Measurements from ENCODE around the gene ADAMTS9. TPM values are rescaled to one million over a fixed set of nuclear protein-coding genes. Genes with fewer than 3 reads are reported as not detected.

ADAMTS9 gene, protein sequence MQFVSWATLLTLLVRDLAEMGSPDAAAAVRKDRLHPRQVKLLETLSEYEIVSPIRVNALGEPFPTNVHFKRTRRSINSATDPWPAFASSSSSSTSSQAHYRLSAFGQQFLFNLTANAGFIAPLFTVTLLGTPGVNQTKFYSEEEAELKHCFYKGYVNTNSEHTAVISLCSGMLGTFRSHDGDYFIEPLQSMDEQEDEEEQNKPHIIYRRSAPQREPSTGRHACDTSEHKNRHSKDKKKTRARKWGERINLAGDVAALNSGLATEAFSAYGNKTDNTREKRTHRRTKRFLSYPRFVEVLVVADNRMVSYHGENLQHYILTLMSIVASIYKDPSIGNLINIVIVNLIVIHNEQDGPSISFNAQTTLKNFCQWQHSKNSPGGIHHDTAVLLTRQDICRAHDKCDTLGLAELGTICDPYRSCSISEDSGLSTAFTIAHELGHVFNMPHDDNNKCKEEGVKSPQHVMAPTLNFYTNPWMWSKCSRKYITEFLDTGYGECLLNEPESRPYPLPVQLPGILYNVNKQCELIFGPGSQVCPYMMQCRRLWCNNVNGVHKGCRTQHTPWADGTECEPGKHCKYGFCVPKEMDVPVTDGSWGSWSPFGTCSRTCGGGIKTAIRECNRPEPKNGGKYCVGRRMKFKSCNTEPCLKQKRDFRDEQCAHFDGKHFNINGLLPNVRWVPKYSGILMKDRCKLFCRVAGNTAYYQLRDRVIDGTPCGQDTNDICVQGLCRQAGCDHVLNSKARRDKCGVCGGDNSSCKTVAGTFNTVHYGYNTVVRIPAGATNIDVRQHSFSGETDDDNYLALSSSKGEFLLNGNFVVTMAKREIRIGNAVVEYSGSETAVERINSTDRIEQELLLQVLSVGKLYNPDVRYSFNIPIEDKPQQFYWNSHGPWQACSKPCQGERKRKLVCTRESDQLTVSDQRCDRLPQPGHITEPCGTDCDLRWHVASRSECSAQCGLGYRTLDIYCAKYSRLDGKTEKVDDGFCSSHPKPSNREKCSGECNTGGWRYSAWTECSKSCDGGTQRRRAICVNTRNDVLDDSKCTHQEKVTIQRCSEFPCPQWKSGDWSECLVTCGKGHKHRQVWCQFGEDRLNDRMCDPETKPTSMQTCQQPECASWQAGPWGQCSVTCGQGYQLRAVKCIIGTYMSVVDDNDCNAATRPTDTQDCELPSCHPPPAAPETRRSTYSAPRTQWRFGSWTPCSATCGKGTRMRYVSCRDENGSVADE (N-terminal part only)
- 0.57 to 0.72 TPM (median 0.62 TPM) in 5 replicates for total RNA-seq (2022; extraction: Qiagen RNA extraction)

DNA sequence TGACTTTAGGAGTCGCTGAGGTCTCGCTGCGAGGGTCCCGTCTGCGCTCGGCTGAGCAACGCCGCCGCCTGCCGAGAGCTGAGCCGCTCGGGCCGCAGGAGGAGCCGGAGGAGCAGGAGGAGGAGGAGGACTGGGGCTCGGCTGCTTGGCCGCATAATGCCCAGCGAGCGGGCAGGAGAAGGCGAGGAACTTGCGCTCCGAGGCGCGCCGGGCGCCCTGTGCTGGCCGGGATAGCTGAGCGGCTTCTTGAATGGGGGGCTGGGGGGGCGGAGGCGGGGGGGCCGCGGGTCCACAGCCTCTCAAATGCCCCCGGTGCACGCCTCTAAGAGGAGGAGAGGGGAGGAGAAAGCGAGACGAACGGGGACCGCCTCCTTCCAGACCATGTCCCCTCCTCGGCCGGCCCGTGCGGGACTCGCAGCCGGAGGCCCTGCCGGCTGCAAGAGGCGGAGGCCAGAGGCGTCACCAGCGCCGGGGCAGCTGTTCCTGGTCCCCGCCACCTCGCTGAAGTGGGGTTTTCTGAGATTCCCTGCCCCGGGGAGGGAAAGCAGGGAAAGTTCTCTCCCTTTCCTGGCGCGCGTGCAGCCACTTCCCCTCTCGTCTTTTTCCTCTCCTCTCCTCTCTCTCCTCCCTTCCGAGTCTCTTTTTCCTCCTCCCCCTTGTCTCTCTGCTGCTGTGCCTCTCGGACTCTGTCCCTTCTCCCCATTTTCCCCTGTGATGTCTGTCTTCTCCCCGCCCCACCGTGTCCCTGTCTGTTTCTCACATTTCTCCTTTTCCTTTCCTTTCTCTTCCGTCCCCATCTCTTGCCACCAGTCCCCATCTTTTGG is at the start of gene ADAMTS9:
Gene ADAMTS9 (minus strand): TSS at position 220 of the 824 bp plus-strand sequence. CDS start 343 bp downstream, outside the sequence.

